GM12892 (cell line): ENCODE measurements around the gene KPNA3.

ENCODE experiments used
- POLR2A ChIP-seq: IDR thresholded peaks from 2 replicates; pipeline ENCODE4 v1.6.1; 2011; ENCODE audit warnings: low read depth, low read length, control low read depth
- TAF1 ChIP-seq: IDR thresholded peaks from 2 replicates; pipeline ENCODE4 v1.6.1; 2011; ENCODE audit warnings: low read depth, mild to moderate bottlenecking, control low read depth, low read length, borderline replicate concordance

GRCh38 chr13:49829715-49830114, 37.2 kb upstream of the KPNA3 start:
- TF ChIP-seq TAF1, result no peak
- TF ChIP-seq POLR2A, result no peak
